A549 (cell line): ENCODE measurements around the gene ANXA2. TPM values are rescaled to one million over a fixed set of nuclear protein-coding genes. Genes with fewer than 3 reads are reported as not detected.

Experiments
- ATAC-seq, 2 experiments: fragments of 200-7000 bp in 1 of 2; fragments of >200 bp in 1 of 2; cut with Nextera tagmentation in 1 of 2; cut with Tn5 transposase in 1 of 2; 3 replicates each; pipeline versions ENCODE4 v1.8.0 to v1.9.1; 2018 to 2020; ENCODE audit warnings: mild to moderate bottlenecking in 1 of 2, moderate library complexity in 1 of 2
- CTCF ChIA-PET: fragments of 300-600 bp; sonication (Branson Sonifier 250); formaldehyde crosslinking; extraction: SDS; loops from one replicate; lab custom pipeline; 2021; ENCODE audit warnings: antibody characterized with exemption, inconsistent platforms; lab: Yijun Ruan, JAX
- POLR2A ChIA-PET: fragments of 350-600 bp; formaldehyde crosslinking; extraction: SDS; loops from one replicate; lab custom pipeline; 2021; ENCODE audit warnings: antibody characterized with exemption, inconsistent platforms; lab: Yijun Ruan, JAX
- DNase-seq, 2 experiments: peaks; one replicate each; pipeline versions ENCODE4 v3.0.0 to v3.0.0-alpha.2; 2011 to 2016; ENCODE audit warnings: low read depth in 1 of 2, low spot score in 1 of 2
- FAIRE-seq: peaks from 2 replicates; lab custom pipeline; 2011; peaks lifted over from hg19 to GRCh38; lab: Jason Lieb, UNC
- H3K27ac ChIP-seq, 2 experiments: fragments of >200 bp; sonication (Bioruptor Twin); formaldehyde crosslinking; 3 replicates each; pipeline ENCODE4 v1.5.1; 2016 to 2017
- H3K4me1 ChIP-seq: fragments of >200 bp; sonication (Bioruptor Twin); formaldehyde crosslinking; 3 replicates; pipeline ENCODE4 v1.6.1; 2016
- H3K4me2 ChIP-seq: fragments of >200 bp; sonication (Bioruptor Twin); formaldehyde crosslinking; 3 replicates; pipeline ENCODE4 v1.6.1; 2016
- H3K4me3 ChIP-seq: fragments of >200 bp; sonication (Bioruptor Twin); formaldehyde crosslinking; 3 replicates; pipeline ENCODE4 v1.5.1; 2016
- H3K9me3 ChIP-seq: fragments of >200 bp; sonication (Bioruptor Twin); formaldehyde crosslinking; 3 replicates; pipeline ENCODE4 v1.6.1; 2016
- CBX2 ChIP-seq: fragments of 200-600 bp; sonication (generic); IDR thresholded peaks from 2 replicates; pipeline ENCODE4 v1.6.1; 2016; ENCODE audit warnings: low read depth, mild to moderate bottlenecking, borderline replicate concordance
- CTCF ChIP-seq: fragments of >200 bp; sonication (Bioruptor Twin); formaldehyde crosslinking; IDR thresholded peaks from 3 replicates; pipeline ENCODE4 v1.5.1; 2016
- E2F6 ChIP-seq: IDR thresholded peaks from 2 replicates; pipeline ENCODE4 v1.6.1; 2012; ENCODE audit warnings: low read depth, borderline replicate concordance
- EHF ChIP-seq: fragments of 250-450 bp; sonication (Bioruptor Pico); IDR thresholded peaks from 2 replicates; pipeline ENCODE4 v1.5.0; 2020; ENCODE audit warnings: mild to moderate bottlenecking
- EHMT2 ChIP-seq: fragments of 200-600 bp; sonication (generic); IDR thresholded peaks from 2 replicates; pipeline ENCODE4 v1.6.1; 2016; ENCODE audit warnings: antibody characterized with exemption, low read depth, mild to moderate bottlenecking, moderate library complexity
- FOSL2 ChIP-seq, 2 experiments: fragments of 450-650 bp in 1 of 2; fragments of >200 bp in 1 of 2; sonication (Bioruptor Twin) in 1 of 2; formaldehyde crosslinking; IDR thresholded peaks; 2 replicates each; pipeline versions ENCODE4 v1.5.0 to v1.6.1; 2016 to 2020; ENCODE audit warnings: mild to moderate bottlenecking in 1 of 2, moderate library complexity in 1 of 2
- FOXS1 ChIP-seq: fragments of 250-450 bp; sonication (Bioruptor Pico); IDR thresholded peaks from 2 replicates; pipeline ENCODE4 v1.5.0; 2020; ENCODE audit warnings: mild to moderate bottlenecking, moderate library complexity
- HDAC2 ChIP-seq: fragments of 200-600 bp; sonication (generic); IDR thresholded peaks from 2 replicates; pipeline ENCODE4 v1.6.1; 2016
- HES2 ChIP-seq: fragments of >200 bp; sonication (Bioruptor Twin); formaldehyde crosslinking; IDR thresholded peaks from 2 replicates; pipeline ENCODE4 v1.6.1; 2016
- HEYL ChIP-seq: fragments of 250-450 bp; sonication (Bioruptor Pico); IDR thresholded peaks from 2 replicates; pipeline ENCODE4 v1.8.0; 2021; ENCODE audit warnings: mild to moderate bottlenecking, moderate library complexity
- HMGXB4 ChIP-seq: fragments of 250-450 bp; sonication (Bioruptor Pico); IDR thresholded peaks from 2 replicates; pipeline ENCODE4 v1.5.0; 2021; ENCODE audit warnings: mild to moderate bottlenecking, moderate library complexity, borderline replicate concordance
- HOXB5 ChIP-seq: fragments of 250-450 bp; sonication (Bioruptor Pico); IDR thresholded peaks from 2 replicates; pipeline ENCODE4 v1.5.0; 2020; ENCODE audit warnings: mild to moderate bottlenecking, moderate library complexity
- JUN ChIP-seq, 2 experiments: fragments of >200 bp; sonication (Bioruptor Twin); formaldehyde crosslinking; IDR thresholded peaks; 2 replicates in 1 of 2; 3 replicates in 1 of 2; pipeline ENCODE4 v1.6.1; 2016 to 2017
- KDM5A ChIP-seq: fragments of 200-600 bp; sonication (generic); IDR thresholded peaks from 2 replicates; pipeline ENCODE4 v1.6.1; 2016; ENCODE audit warnings: antibody characterized with exemption, mild to moderate bottlenecking
- POLR2AphosphoS2 ChIP-seq: conservative IDR thresholded peaks from 2 replicates; pipeline ENCODE4 v1.6.1; 2012; ENCODE audit warnings: low read length, improper control_type of control experiment, inconsistent platforms
- RARB ChIP-seq: fragments of 250-450 bp; sonication (Bioruptor Pico); IDR thresholded peaks from 2 replicates; pipeline ENCODE4 v1.8.0; 2021; ENCODE audit warnings: mild to moderate bottlenecking, moderate library complexity
- REST ChIP-seq: fragments of 200-600 bp; sonication (generic); IDR thresholded peaks from 2 replicates; pipeline ENCODE4 v1.6.1; 2016; ENCODE audit warnings: antibody characterized with exemption, mild to moderate bottlenecking, moderate library complexity
- TFCP2L1 ChIP-seq: fragments of 250-450 bp; sonication (Bioruptor Pico); IDR thresholded peaks from 2 replicates; pipeline ENCODE4 v1.5.0; 2021; ENCODE audit warnings: mild to moderate bottlenecking
- TP53 ChIP-seq: fragments of 250-450 bp; sonication (Bioruptor Pico); IDR thresholded peaks from 2 replicates; pipeline ENCODE4 v1.5.0; 2021; ENCODE audit warnings: mild to moderate bottlenecking, moderate library complexity
- WGBS: methylation state at CpG from one replicate; pipeline ENCODE4 v1.1.6; 2017; ENCODE audit errors: missing lambda C conversion rate; 5-methylcytosine and 5-hydroxymethylcytosine counted together
- polyA plus RNA-seq, 4 experiments: library from polyadenylated mRNA; depleted of rRNA in 3 of 4; stranded (reverse); fragments of >200 nt; fragmentation: RNase III in 1 of 4; extraction: RNeasy Plus Mini Kit Qiagen cat#74134 plus additional on column Dnase treatment in 1 of 4; gene quantifications; 2 replicates in 3 of 4; 3 replicates in 1 of 4; pipeline ENCODE4 v1.2.3, GENCODE V29; 2011 to 2017

ANXA2 gene
- polyA plus RNA-seq, 2 of the 4 experiments (the other 2 are of a cell fraction) = 4,707 to 5,746 TPM

- CTCF ChIA-PET = interaction anchor here (0.5 to 3.4 kb wide), 7 partner anchors 13 to 696 kb away, joined by 3 to 18 read pairs (median 5); no protein-coding TSS in a partner anchor
- peak overlapping the region; percentile 7; the same call in 1 of the 3 replicates for H3K4me3 ChIP-seq
- no peak for ATAC-seq
- no peak for TF ChIP-seq FOXS1 (CRISPR knock-in tag)
- no peak for TF ChIP-seq CTCF
- no peak for TF ChIP-seq TP53 (CRISPR knock-in tag)
- no peak for TF ChIP-seq HOXB5 (CRISPR knock-in tag)
- peak; percentile 13; the same call in 1 of the 2 replicates for TF ChIP-seq POLR2AphosphoS2
- TF ChIP-seq EHF = no peak
- TF ChIP-seq HES2 = no peak
- TF ChIP-seq, all 56 proteins: peak for 1
- H3K4me2 ChIP-seq = peak overlapping the region; percentile 94
- POLR2A ChIA-PET = interaction anchor here (0.9 to 1.2 kb wide), 5 partner anchors 11 to 24 kb away, joined by 3 to 6 read pairs (median 3); no protein-coding TSS in a partner anchor
- WGBS = 58% methylated on average over 4 of the region's 4 CpGs
- H3K4me1 ChIP-seq = peaks cover 100% of the 10 kb centered on the region
- peak overlapping the region; percentile 5 to 99; a peak in 5 of 6 replicates for H3K27ac ChIP-seq
- FAIRE-seq (no peak), DNase-seq (no peak)
- H3K9me3 ChIP-seq = no peaks in the 10 kb centered on the region
Measured at GRCh38 chr15:60386615-60387014, 11.2 kb downstream of the ANXA2 start.

GRCh38 chr15:60385620-60386552 is 11.9 kb downstream of the ANXA2 start:
- POLR2A ChIA-PET = interaction anchor here (0.9 to 1.5 kb wide), 7 partner anchors 10 to 23 kb away, joined by 3 to 6 read pairs (median 4); partner anchors contain the start of gene ANXA2

GRCh38 chr15:60384526-60385126 is 13.2 kb downstream of the ANXA2 start:
- Histone ChIP-seq H3K9me3 (no peaks in the 10 kb centered on the region), H3K4me3 (peak overlapping the region; percentile 0; the same call in 1 of the 3 replicates), H3K4me2 (peak overlapping the region; percentile 94), H3K4me1 (peaks cover 100% of the 10 kb centered on the region), H3K27ac (peak overlapping the region; percentile 90; a peak in 4 of 6 replicates)
- DNase-seq (no peak), FAIRE-seq (no peak), ATAC-seq (no peak)
- POLR2A ChIA-PET = interaction anchor here (0.8 to 1.5 kb wide), 3 partner anchors 10 to 16 kb away, joined by 3 to 6 read pairs (median 5); partner anchors contain the start of gene ANXA2
- 65% methylated on average over 3 of the region's 3 CpGs for WGBS
- CTCF ChIA-PET = interaction anchor here (1.0 to 5.3 kb wide), 5 partner anchors 8 to 137 kb away, joined by 3 to 19 read pairs (median 11); no protein-coding TSS in a partner anchor
- TF ChIP-seq TFCP2L1 (CRISPR knock-in tag) (no peak; the same call in 1 of the 2 replicates), EHMT2 (no peak), HMGXB4 (no peak), RARB (CRISPR knock-in tag) (0 out of 2 replicates have a peak, but pooled peaks have one; percentile 48), CBX2 (no peak), JUN (IDR thresholded peaks at IDR 0.05) (0 out of 5 replicates have a peak, but pooled peaks of 1 of the 2 experiments have one; percentile 4), E2F6 (no peak), KDM5A (no peak), REST (0 out of 2 replicates have a peak, but pooled peaks have one; percentile 28), HDAC2 (no peak)

More at GRCh38 chr15:60385620-60386552, 11.9 kb downstream of the ANXA2 start:
- DNase-seq (peak in 1 of 2 experiments; percentile 24), ATAC-seq (0 out of 6 replicates have a peak, but pooled peaks of 1 of the 2 experiments have one; percentile 0)
- no peaks in the 10 kb centered on the region for H3K9me3 ChIP-seq
- H3K4me1 ChIP-seq = peaks cover 100% of the 10 kb centered on the region
- TF ChIP-seq POLR2AphosphoS2 (0 out of 2 replicates have a peak, but pooled peaks have one; percentile 15), HEYL (CRISPR knock-in tag) (no peak), FOSL2 (IDR thresholded peaks at IDR 0.05) (no peak), FOSL2 (CRISPR knock-in tag; IDR thresholded peaks at IDR 0.05) (0 out of 2 replicates have a peak, but pooled peaks have one; percentile 2), TFCP2L1 (CRISPR knock-in tag) (0 out of 2 replicates have a peak, but pooled peaks have one; percentile 26)
- TF ChIP-seq, all 56 proteins: peak for 3
- H3K4me2 ChIP-seq = peak overlapping the region; percentile 94
- FAIRE-seq = no peak
- peak overlapping the region; percentile 5 to 56; a peak in 5 of 6 replicates for H3K27ac ChIP-seq
- WGBS = 68% methylated on average over 7 of the region's 7 CpGs
- CTCF ChIA-PET = interaction anchor here (0.5 to 3.4 kb wide), 7 partner anchors 9 to 695 kb away, joined by 3 to 18 read pairs (median 4); no protein-coding TSS in a partner anchor
- peak overlapping the region; percentile 7; the same call in 1 of the 3 replicates for H3K4me3 ChIP-seq
